GM21723 (cell line): Measurements from ENCODE around the gene KIAA0319L.
A peak's percentile ranks its signal among the peaks of the same experiment; 100 is the strongest.

Experiments
- ATAC-seq: cut with Tn5 transposase; IDR thresholded peaks from one replicate; pipeline ENCODE4 v1.9.1; 2021; ENCODE audit warnings: mild to moderate bottlenecking, moderate library complexity; ENCODE audit not compliant: unreplicated experiment

The KIAA0319L gene

DNA sequence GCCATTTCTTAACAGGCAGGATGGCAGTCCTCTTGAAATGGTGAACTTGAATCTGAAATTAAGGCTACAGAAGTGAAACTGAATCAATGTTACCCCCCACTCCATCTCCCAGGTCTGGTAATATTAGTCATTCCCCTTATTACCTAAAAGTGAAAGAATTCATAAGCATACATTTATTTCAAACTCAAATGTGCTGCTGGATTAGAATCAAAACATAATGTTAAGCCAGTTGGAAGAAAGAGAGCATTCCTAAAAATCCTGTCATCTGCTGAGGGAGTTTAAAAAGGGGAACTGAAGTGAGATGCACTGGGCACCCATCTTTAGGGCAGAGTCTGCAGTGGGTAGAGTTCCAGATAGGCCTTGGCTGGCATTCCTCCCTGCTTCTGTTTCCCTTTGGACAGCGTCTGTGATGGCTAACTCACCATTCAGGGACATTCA, 17.4 kb downstream of the KIAA0319L start:
- ATAC-seq, result no peak

- ATAC-seq, result no peak
These were observed 18.0 kb downstream of the KIAA0319L start for GRCh38 chr1:35539073-35539823.

DNA sequence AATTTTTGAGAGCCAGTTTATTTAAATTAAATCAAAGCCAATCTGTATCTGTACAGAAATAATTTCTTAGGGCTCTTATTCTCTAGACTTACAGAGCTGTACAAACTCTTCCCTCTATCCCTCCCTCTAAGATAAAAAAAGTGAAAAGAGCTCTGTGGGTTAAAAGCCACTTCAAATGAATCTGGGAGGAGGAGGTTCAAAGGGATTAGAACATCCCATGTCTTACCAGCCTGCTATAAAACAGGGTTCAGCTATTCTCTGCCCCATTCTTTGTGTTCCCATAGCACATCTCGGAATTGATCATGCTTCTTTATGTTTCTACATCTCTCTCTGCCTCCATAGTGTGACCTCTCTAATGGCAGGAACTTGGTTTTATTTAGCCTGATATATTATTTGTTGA, 19.4 kb downstream of the KIAA0319L start:
- no peak for ATAC-seq

DNA sequence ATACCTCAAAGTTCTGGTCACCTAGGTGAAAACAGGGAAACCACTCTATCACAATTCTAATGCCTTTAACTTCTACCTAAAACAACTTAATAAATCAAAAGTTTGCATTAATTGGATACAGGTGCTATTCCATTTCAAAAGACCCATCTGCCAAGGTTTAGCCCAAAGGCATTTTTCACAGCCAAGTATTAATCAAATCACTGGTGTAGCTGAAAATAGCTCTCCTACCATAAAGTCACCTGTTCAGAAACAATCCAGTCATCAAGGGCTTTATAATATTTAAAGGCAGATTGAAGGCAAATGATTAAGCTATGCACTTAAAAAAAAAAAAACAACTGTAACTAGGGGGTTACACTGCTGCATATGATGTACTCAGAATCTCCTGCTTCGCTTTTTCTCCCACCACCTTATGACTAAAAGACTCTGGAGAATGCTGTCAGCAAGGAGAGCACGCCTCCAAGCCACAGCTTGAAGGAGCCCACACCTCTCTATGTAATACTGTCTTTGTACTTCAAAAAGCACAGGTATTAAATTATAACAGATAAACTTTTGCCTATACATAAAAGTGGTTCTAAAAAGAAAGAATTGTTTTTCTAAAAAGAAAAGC, 20.5 kb downstream of the KIAA0319L start:
- ATAC-seq, result no peak

DNA sequence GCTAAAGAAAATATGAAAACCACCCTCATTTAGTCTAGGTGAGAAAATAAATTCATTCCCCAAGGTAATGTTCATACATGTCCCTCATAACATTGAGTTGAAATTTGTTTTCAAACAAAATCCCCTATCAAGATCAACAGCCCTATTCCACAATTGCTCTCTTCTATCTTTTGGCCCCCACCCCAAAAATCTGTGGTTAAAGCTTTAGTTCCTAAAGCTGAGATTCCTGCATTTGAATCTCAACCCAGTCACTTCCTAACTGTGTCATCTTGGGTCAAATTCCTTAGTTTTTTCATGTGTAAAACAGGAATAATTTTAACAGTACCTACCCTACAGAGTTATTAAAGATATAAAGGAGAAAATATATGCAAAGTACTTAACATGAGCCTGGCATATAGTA, 22.0 kb downstream of the KIAA0319L start:
- no peak for ATAC-seq

DNA sequence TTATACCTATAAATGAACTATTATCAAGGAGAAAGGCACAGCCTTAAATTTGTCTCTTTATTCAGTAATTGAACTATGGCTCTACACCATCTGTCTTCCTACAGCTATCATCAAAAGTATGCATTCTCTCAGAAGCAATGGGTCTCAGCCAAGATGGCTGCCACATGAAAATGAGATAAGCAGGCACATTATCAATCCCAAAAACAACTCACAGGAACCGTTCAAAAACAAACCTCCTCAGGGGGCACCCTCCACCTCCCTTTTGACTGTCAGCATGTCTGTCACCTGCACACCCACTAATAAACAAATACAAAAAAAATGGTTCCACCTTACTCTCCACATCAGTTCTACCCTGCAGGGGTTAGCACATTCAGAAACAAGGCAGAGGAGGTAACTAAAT, 23.6 kb downstream of the KIAA0319L start:
- ATAC-seq, result no peak

GRCh38 chr1:35532497-35533223, 24.5 kb downstream of the KIAA0319L start:
- no peak for ATAC-seq

- no peak for ATAC-seq
These were observed 25.8 kb downstream of the KIAA0319L start for GRCh38 chr1:35531368-35531767.

- no peak for ATAC-seq
These were observed 26.3 kb downstream of the KIAA0319L start for GRCh38 chr1:35530946-35531345.

GRCh38 chr1:35530168-35530567, 27.0 kb downstream of the KIAA0319L start:
- no peak for ATAC-seq

DNA sequence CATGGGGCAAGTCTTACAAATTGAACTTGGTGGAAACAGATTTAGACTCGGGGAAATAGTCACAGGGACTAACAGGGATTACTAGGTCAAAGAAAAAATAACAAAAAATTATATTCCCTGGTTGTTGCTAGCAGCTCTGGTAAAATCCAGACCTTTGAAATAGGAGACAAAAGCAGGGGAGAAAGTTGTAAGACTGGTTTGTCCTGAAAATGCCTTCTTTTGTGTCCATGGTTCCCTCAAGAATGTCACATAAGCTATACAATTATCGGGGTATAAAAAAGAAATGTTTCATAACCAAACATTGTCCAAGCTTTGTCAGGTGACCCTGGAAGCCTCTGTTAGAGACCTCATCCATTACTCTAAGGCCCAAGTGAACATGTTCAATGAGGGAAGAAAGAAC, 33.1 kb downstream of the KIAA0319L start:
- no peak for ATAC-seq

DNA sequence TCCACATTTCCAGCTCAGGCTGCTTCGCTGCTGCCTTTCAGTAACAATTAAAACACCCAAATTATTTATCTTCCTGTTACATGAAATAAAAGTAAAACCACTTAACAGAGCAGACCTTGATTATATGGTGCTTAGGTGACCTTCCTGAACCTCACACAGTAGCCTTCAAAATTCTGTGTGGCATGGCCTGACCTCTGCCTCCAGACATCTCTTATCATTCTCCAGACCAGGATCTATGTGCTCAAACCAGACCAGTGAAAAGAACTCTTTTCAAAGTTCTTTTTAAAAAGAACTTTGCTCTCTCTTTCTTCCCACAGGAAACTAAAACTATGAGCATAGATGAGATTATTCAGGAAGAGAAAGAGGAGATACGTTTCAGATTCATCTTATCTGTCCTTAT, 37.8 kb downstream of the KIAA0319L start:
- no peak for ATAC-seq

- ATAC-seq, result no peak
These were observed 39.0 kb downstream of the KIAA0319L start for GRCh38 chr1:35518183-35518582.

GRCh38 chr1:35511305-35511704, 45.9 kb downstream of the KIAA0319L start:
- ATAC-seq, result no peak

- ATAC-seq, result no peak
These were observed 47.6 kb downstream of the KIAA0319L start for GRCh38 chr1:35509558-35509957.

DNA sequence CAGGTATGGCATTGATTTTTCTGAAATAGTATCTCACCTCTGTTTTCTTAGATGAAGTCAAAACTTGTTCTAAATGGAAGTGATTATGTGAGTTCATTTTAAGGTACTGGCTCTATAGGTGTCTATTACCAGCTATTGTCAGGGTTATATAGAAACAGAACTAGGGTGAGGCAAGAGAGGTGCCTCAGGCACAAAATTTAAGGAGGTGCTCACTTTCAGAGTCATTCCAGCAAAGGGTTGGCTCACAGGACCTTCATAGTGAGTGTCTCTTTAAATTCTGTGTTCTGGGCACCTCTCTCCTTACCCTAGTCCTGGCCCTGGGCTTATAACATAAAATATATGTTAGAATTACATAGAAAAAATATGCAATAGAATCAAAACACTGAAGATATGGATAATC, 49.3 kb downstream of the KIAA0319L start:
- no peak for ATAC-seq

- peak; percentile 44 for ATAC-seq
These were observed 50.0 kb downstream of the KIAA0319L start for GRCh38 chr1:35506960-35507912.

- ATAC-seq, result no peak
These were observed 51.0 kb downstream of the KIAA0319L start for GRCh38 chr1:35505911-35506798.

GRCh38 chr1:35502242-35502641, 55.0 kb downstream of the KIAA0319L start:
- no peak for ATAC-seq

- ATAC-seq, result no peak
These were observed 56.8 kb downstream of the KIAA0319L start for GRCh38 chr1:35500439-35500838.
